Measurements from ENCODE around the gene CLIP2.

CLIP2 gene

GRCh38 chr7:74269757-74270277, 19.4 kb upstream of the CLIP2 start (continued):
- TF ChIP-seq ZNF513 (tag by site-specific recombination; IDR thresholded peaks at IDR 0.05) = no peak
- no peak for TF ChIP-seq REPIN1 (tag by site-specific recombination; IDR thresholded peaks at IDR 0.05; ENCODE audit: low read depth)
- no peak for TF ChIP-seq ZNF529 (tag by site-specific recombination; IDR thresholded peaks at IDR 0.05; ENCODE audit: insufficient replicate concordance)
- peak; percentile 28; the same call in 1 of the 2 replicates for TF ChIP-seq ZNF777 (tag by site-specific recombination; IDR thresholded peaks at IDR 0.05; ENCODE audit: borderline replicate concordance)
- TF ChIP-seq ZNF140 (tag by site-specific recombination; IDR thresholded peaks at IDR 0.05) = no peak
- peak; percentile 37 for TF ChIP-seq PRDM10 (tag by site-specific recombination; IDR thresholded peaks at IDR 0.05)
- TF ChIP-seq ZNF423 (tag by site-specific recombination; IDR thresholded peaks at IDR 0.05) = no peak
- peak; percentile 57; the same call in 1 of the 2 replicates for TF ChIP-seq SP7 (tag by site-specific recombination; IDR thresholded peaks at IDR 0.05)
- TF ChIP-seq ZNF571 (tag by site-specific recombination; IDR thresholded peaks at IDR 0.05) = no peak
- TF ChIP-seq ZFP37 (tag by site-specific recombination; IDR thresholded peaks at IDR 0.05) = no peak
- peak; percentile 36; the same call in 1 of the 2 replicates for TF ChIP-seq KLF16 (tag by site-specific recombination; IDR thresholded peaks at IDR 0.05)
- no peak for TF ChIP-seq ZBTB26 (tag by site-specific recombination; optimal IDR thresholded peaks at IDR 0.05)
- TF ChIP-seq PRDM4 (tag by site-specific recombination; IDR thresholded peaks at IDR 0.05) = peak; percentile 91
- peak; percentile 46 for TF ChIP-seq SP3 (tag by site-specific recombination; IDR thresholded peaks at IDR 0.05)
- peak; percentile 63; the same call in 1 of the 2 replicates for TF ChIP-seq KLF10 (tag by site-specific recombination; IDR thresholded peaks at IDR 0.05)
- TF ChIP-seq ZSCAN18 (tag by site-specific recombination; IDR thresholded peaks at IDR 0.05) = no peak
- no peak for TF ChIP-seq ZNF280D (tag by site-specific recombination; IDR thresholded peaks at IDR 0.05)
- TF ChIP-seq ZNF174 (tag by site-specific recombination; IDR thresholded peaks at IDR 0.05) = no peak
- TF ChIP-seq ZNF266 (tag by site-specific recombination; IDR thresholded peaks at IDR 0.05; ENCODE audit: low read depth) = no peak
- no peak for TF ChIP-seq HOXD13 (CRISPR knock-in tag; IDR thresholded peaks at IDR 0.05; ENCODE audit: borderline replicate concordance)
- TF ChIP-seq ZNF394 (tag by site-specific recombination; IDR thresholded peaks at IDR 0.05; ENCODE audit: borderline replicate concordance) = no peak; the same call in 1 of the 2 replicates
- TF ChIP-seq ZNF561 (tag by site-specific recombination; IDR thresholded peaks at IDR 0.05; ENCODE audit: borderline replicate concordance) = 0 out of 2 replicates have a peak, but pooled peaks have one; percentile 27
- TF ChIP-seq PATZ1 (tag by site-specific recombination; IDR thresholded peaks at IDR 0.05) = peak; percentile 70
- TF ChIP-seq ZBTB21 (tag by site-specific recombination; IDR thresholded peaks at IDR 0.05) = no peak

All from HEK293 (cell line).